ENCODE measurements around the gene RBM24.

RBM24 gene

DNA sequence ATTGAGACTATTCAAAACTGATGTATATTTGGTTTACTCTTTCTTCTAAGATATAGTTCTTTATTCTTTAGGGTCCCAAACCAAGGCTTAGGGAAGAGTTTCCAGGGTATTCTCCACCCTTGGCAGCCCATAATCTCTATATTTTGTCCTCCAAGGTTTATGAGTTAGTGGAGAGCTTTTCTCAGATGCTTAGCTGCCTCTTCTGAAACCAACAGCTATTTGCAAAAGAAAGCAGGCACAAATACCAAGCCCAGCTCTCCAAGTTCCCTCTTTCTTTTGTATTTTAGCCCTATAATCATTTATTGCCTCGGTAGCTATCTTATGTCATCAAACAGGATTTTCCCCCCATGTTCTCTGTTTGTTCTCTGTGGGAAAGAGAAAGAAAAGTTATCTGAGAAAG is 39.1 kb upstream of the RBM24 start:
- H3K4me3 ChIP-seq (ENCODE audit: low read depth, low read length): no peak overlapping the region
- TF ChIP-seq POLR2A (IDR thresholded peaks at IDR 0.05; ENCODE audit: extremely low read depth, insufficient read length) (no peak), MYC (IDR thresholded peaks at IDR 0.05; ENCODE audit: low read depth, low read length) (no peak)
- TF ChIP-seq, protein P1, sequence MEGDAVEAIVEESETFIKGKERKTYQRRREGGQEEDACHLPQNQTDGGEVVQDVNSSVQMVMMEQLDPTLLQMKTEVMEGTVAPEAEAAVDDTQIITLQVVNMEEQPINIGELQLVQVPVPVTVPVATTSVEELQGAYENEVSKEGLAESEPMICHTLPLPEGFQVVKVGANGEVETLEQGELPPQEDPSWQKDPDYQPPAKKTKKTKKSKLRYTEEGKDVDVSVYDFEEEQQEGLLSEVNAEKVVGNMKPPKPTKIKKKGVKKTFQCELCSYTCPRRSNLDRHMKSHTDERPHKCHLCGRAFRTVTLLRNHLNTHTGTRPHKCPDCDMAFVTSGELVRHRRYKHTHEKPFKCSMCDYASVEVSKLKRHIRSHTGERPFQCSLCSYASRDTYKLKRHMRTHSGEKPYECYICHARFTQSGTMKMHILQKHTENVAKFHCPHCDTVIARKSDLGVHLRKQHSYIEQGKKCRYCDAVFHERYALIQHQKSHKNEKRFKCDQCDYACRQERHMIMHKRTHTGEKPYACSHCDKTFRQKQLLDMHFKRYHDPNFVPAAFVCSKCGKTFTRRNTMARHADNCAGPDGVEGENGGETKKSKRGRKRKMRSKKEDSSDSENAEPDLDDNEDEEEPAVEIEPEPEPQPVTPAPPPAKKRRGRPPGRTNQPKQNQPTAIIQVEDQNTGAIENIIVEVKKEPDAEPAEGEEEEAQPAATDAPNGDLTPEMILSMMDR (IDR thresholded peaks at IDR 0.05; ENCODE audit: low read depth, low read length): no peak
- TF ChIP-seq, protein P2, sequence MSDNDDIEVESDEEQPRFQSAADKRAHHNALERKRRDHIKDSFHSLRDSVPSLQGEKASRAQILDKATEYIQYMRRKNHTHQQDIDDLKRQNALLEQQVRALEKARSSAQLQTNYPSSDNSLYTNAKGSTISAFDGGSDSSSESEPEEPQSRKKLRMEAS (IDR thresholded peaks at IDR 0.05; ENCODE audit: low read depth, low read length): no peak
- DNase-seq (ENCODE audit: low read depth): no peak

DNA sequence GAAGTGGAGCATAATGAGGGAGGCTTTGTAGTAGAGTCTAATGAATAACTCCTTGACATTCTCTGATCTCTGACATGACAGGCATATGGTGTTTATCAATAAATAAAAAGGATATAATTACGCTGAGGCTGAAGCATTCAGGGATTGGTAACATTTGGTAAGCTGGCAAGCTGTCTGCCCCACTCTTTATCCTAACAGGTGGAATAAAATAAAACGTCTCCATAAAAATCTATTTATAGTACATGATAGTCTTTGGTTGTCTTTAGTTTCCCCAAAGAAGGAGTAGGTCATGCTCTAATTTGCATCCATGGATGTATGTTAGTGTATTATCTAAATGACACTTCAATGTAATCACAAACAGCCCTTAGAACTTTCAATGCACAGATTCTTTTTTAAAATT is 30.9 kb upstream of the RBM24 start:
- no peak for DNase-seq (ENCODE audit: low read depth)
- TF ChIP-seq MYC (IDR thresholded peaks at IDR 0.05; ENCODE audit: low read depth, low read length): no peak
- H3K4me3 ChIP-seq (ENCODE audit: low read depth, low read length): no peak overlapping the region

DNA sequence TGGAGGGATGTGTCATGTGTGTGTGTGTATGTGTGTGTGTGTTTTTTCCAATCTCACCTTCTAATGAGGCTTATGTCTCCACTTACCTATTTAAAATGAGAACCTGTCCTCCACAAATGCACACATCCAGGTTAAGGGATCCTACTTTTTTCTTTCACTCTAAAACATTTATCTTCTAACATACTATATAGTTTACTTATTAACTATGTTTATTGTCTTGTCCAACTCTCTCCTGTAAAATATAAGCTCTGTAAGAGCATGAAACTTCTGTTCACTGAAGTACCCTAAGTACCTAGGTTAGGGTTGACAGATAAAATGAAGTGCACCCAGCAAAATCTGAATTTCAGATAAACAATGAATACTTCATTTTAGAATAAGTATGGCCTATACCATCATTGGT is 29.2 kb upstream of the RBM24 start:
- TF ChIP-seq, protein P2 (IDR thresholded peaks at IDR 0.05; ENCODE audit: low read depth, low read length): no peak
- TF ChIP-seq, protein P1 (IDR thresholded peaks at IDR 0.05; ENCODE audit: low read depth, low read length): no peak
- no peak for TF ChIP-seq MYC (IDR thresholded peaks at IDR 0.05; ENCODE audit: low read depth, low read length)
- no peak overlapping the region for H3K4me3 ChIP-seq (ENCODE audit: low read depth, low read length)
- DNase-seq (ENCODE audit: low read depth): no peak

DNA sequence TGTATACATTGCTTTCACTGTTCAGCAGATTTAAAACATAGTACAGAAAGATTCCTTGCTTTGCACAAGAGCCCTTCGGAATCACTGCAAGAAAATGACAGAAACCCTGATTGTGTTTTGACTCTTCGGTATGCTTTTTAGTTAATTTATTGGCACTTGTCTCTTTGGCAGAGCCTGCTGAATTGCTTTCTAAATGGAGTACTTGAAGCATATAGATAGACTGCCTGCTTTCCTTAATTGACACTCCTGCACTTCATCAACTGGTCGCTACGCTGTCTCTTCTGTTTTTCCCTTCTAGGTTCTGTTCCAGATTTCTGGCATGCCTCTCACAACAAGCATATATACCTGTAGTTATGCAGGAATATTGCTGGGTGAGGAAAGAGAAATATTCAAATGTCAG is 22.4 kb upstream of the RBM24 start:
- DNase-seq (ENCODE audit: low read depth): no peak
- TF ChIP-seq, protein P2 (IDR thresholded peaks at IDR 0.05; ENCODE audit: low read depth, low read length): no peak
- TF ChIP-seq POLR2A (IDR thresholded peaks at IDR 0.05; ENCODE audit: extremely low read depth, insufficient read length) (no peak), MYC (IDR thresholded peaks at IDR 0.05; ENCODE audit: low read depth, low read length) (no peak)
- TF ChIP-seq, protein P1 (IDR thresholded peaks at IDR 0.05; ENCODE audit: low read depth, low read length): no peak
- no peak overlapping the region for H3K4me3 ChIP-seq (ENCODE audit: low read depth, low read length)

DNA sequence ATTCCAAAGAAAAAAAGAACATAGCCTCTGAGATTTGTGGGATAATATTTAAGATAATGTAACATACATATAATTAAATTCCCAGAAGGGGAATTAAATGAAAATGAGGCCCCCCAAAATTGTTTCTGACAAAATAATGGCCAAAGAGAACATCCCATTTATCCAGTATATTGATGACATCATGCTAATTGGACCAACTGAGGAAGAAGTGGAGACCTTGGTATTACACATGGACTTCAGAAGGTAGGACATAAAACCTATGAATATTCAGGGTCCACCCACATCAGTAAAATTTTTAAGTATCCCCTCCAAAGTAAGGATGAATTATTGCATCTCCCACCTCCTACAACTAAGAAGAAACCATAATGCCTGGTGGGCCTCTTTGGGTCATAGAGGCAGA is 15.6 kb upstream of the RBM24 start:
- DNase-seq (ENCODE audit: low read depth): no peak
- no peak overlapping the region for H3K4me3 ChIP-seq (ENCODE audit: low read depth, low read length)
- TF ChIP-seq, protein P1 (IDR thresholded peaks at IDR 0.05; ENCODE audit: low read depth, low read length): no peak
- TF ChIP-seq MYC (IDR thresholded peaks at IDR 0.05; ENCODE audit: low read depth, low read length) (no peak), POLR2A (IDR thresholded peaks at IDR 0.05; ENCODE audit: extremely low read depth, insufficient read length) (no peak)
- TF ChIP-seq, protein P2 (IDR thresholded peaks at IDR 0.05; ENCODE audit: low read depth, low read length): no peak

DNA sequence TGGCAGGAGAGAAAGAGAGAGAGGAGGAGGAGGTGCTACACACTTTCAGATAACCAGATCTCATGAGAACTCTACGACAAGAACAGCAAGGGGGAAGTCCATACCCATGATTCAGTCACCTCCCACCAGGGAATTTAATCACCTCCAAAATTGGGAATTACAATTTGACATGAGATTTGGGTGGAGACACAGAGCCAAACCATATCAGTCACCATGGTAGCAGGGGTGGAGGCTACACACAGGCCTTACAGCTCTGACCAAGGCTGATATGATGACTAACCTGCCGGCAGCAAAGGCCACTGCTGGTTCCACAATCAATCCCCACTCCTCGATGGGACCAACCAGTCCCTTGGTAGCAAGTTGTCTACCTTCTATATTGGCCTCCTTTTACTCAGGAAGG is 13.6 kb upstream of the RBM24 start:
- H3K4me3 ChIP-seq (ENCODE audit: low read depth, low read length): no peak overlapping the region
- DNase-seq (ENCODE audit: low read depth): no peak
- TF ChIP-seq, protein P1 (IDR thresholded peaks at IDR 0.05; ENCODE audit: low read depth, low read length): no peak
- TF ChIP-seq POLR2A (IDR thresholded peaks at IDR 0.05; ENCODE audit: extremely low read depth, insufficient read length) (no peak), MYC (IDR thresholded peaks at IDR 0.05; ENCODE audit: low read depth, low read length) (no peak)
- TF ChIP-seq, protein P2 (IDR thresholded peaks at IDR 0.05; ENCODE audit: low read depth, low read length): no peak
